CD4-positive, CD25-positive, alpha-beta regulatory T cell (primary cell): ENCODE measurements around the gene STK35. TPM values are rescaled to one million over a fixed set of nuclear protein-coding genes. Genes with fewer than 3 reads are reported as not detected.

Experiments
- ATAC-seq, 2 donors: fragments of 150-1000 bp; cut with Tn5 transposase; one replicate each; pipeline ENCODE4 v1.10.0; 2021; ENCODE audit warnings: low read depth in 2 of 2, moderate number of reproducible peaks in 2 of 2, moderate library complexity in 1 of 2
- DNase-seq, 3 donors: peaks; one replicate each; pipeline versions ENCODE4 v3.0.0 to v3.0.0-alpha.2; 2012 to 2022; ENCODE audit warnings: mixed read lengths in 1 of 3
- H3K27ac ChIP-seq: one replicate; pipeline ENCODE4 v1.7.0; 2013; ENCODE audit warnings: mild to moderate bottlenecking, low read length; ENCODE audit not compliant: insufficient read depth, poor library complexity, severe bottlenecking
- H3K27me3 ChIP-seq: one replicate; pipeline ENCODE4 v1.7.0; 2013; ENCODE audit warnings: low read length; ENCODE audit not compliant: control insufficient read depth, insufficient read depth
- H3K36me3 ChIP-seq: one replicate; pipeline ENCODE4 v1.7.0; 2013; ENCODE audit warnings: mild to moderate bottlenecking, low read length, moderate library complexity; ENCODE audit not compliant: control insufficient read depth, insufficient read depth
- H3K4me1 ChIP-seq: 2 replicates; pipeline ENCODE4 v1.7.0; 2013; ENCODE audit warnings: mild to moderate bottlenecking, low read length; ENCODE audit not compliant: insufficient read depth, control insufficient read depth, poor library complexity, severe bottlenecking
- H3K4me3 ChIP-seq: one replicate; pipeline ENCODE4 v1.7.0; 2013; ENCODE audit warnings: low read depth, mild to moderate bottlenecking, low read length, moderate library complexity
- H3K9me3 ChIP-seq, 2 experiments: 1 replicate in 1 of 2; 2 replicates in 1 of 2; pipeline ENCODE4 v1.7.0; 2013; ENCODE audit warnings: low read length in 2 of 2, mild to moderate bottlenecking in 1 of 2, moderate library complexity in 1 of 2; ENCODE audit not compliant: control insufficient read depth in 2 of 2
- H3K27ac Mint-ChIP-seq, 3 donors: one replicate each; pipeline ENCODE4 v1.8.0; 2020 to 2022; ENCODE audit warnings: mild to moderate bottlenecking in 3 of 3, mixed read lengths in 3 of 3, moderate library complexity in 2 of 3
- H3K27me3 Mint-ChIP-seq: one replicate; pipeline ENCODE4 v1.8.0; 2022; ENCODE audit warnings: mild to moderate bottlenecking, mixed read lengths
- H3K36me3 Mint-ChIP-seq: one replicate; pipeline ENCODE4 v1.8.0; 2020; ENCODE audit warnings: mixed read lengths
- H3K4me1 Mint-ChIP-seq, 4 donors: one replicate each; pipeline ENCODE4 v1.8.0; 2020 to 2022; ENCODE audit warnings: mixed read lengths in 4 of 4, mild to moderate bottlenecking in 1 of 4
- H3K4me3 Mint-ChIP-seq, 4 donors: one replicate each; pipeline ENCODE4 v1.8.0; 2020 to 2022; ENCODE audit warnings: mild to moderate bottlenecking in 4 of 4, mixed read lengths in 4 of 4, moderate library complexity in 3 of 4
- H3K9me3 Mint-ChIP-seq, 7 donors: one replicate each; pipeline ENCODE4 v1.8.0; 2020 to 2022; ENCODE audit warnings: mixed read lengths in 7 of 7, mild to moderate bottlenecking in 3 of 7, moderate library complexity in 2 of 7
- polyA plus RNA-seq, 4 donors: library from polyadenylated mRNA; unstranded; fragments of 300-500 nt; fragmentation: Illumina TruSeq; gene quantifications; one replicate each; pipeline ENCODE4 v1.2.3, GENCODE V29; 2021
- total RNA-seq: library from RNA; stranded (reverse); gene quantifications from one replicate; pipeline ENCODE4 v1.2.3, GENCODE V29; 2022

Gene STK35
- total RNA-seq (15.7 TPM), polyA plus RNA-seq (1 to 10 TPM; 5.1 to 8.5 (median 7.4) TPM)

DNA sequence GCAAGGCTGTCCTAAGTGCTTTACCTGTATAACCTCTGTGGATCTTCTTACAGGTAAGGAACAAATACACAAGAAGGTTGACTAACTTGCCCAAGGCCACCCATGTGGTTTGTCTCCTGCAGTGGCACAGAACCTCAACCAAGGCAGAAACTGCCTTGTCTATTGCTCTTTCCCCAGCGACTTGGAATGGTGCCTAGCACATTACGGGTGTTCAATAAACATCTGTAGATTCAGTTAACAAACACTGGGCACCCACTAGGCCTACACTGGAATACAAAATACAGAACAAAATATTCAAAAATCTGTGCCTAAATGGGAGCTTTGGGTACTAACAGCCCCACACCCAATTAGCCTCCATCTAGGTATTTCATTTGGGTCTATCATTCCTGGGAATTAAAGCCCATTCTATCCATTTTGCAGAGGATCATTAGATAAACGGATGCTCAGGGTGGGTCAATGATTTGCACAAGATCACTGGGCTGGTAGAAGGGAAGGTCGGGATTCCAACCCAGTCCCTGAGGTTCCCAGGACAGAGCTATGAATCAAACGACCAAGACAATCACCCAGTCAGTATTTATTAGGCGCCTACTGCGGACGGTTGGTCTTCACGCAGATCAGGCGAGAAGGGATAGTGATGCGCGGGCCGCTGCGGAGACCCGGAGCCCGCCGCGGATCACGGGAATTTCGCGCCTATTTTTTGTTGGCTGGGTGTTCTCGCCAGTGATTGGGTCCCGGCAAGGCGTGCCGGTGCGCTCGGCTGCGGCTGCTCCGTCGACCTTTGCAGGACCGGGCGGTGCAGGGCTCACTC lies at the start of gene STK35:
Gene STK35, plus strand, starts transcription at position 771 of the 808 bp plus-strand sequence. CDS start 55 bp downstream, outside the sequence.
- peak within 1 kb of the TSS; percentile 94 to 97 (median 94) for H3K4me3 Mint-ChIP-seq
- H3K4me3 ChIP-seq: peak within 1 kb of the TSS; percentile 86
- H3K4me1 Mint-ChIP-seq: peaks cover 24 to 36% (median 31%) of the 10 kb centered on the region in 4 donors
- H3K9me3 Mint-ChIP-seq: no peaks in the 10 kb centered on the region
- H3K4me1 ChIP-seq: peaks cover 41% of the 10 kb centered on the region
- DNase-seq (peak in 1 of 3 donors; percentile 78), ATAC-seq (peak; percentile 8 to 23)
- peaks cover 6% of the 10 kb centered on the region for H3K36me3 Mint-ChIP-seq
- no peaks in the 10 kb centered on the region for H3K9me3 ChIP-seq
- H3K27ac Mint-ChIP-seq: peak within 1 kb of the TSS; percentile 99 to 100 (median 100)
- peaks cover 14% of the 10 kb centered on the region for H3K27me3 Mint-ChIP-seq
- H3K27ac ChIP-seq: peak within 1 kb of the TSS; percentile 98
- H3K27me3 ChIP-seq: no peaks in the 10 kb centered on the region
- peaks cover 9% of the 10 kb centered on the region for H3K36me3 ChIP-seq

- ATAC-seq (no peak), DNase-seq (no peak)
- H3K27me3 Mint-ChIP-seq: no peaks in the 10 kb centered on the region
- Histone ChIP-seq H3K36me3 (no peaks in the 10 kb centered on the region), H3K27ac (no peak overlapping the region), H3K27me3 (peaks cover 4% of the 10 kb centered on the region), H3K4me1 (no peaks in the 10 kb centered on the region), H3K9me3 (peaks cover 0 to 6% of the 10 kb centered on the region in 2 experiments), H3K4me3 (no peak overlapping the region)
- no peaks in the 10 kb centered on the region for H3K4me1 Mint-ChIP-seq
- no peaks in the 10 kb centered on the region for H3K36me3 Mint-ChIP-seq
- no peak overlapping the region for H3K27ac Mint-ChIP-seq
- peaks cover 0 to 7% (median 1%) of the 10 kb centered on the region in 7 donors for H3K9me3 Mint-ChIP-seq
- no peak overlapping the region for H3K4me3 Mint-ChIP-seq
These were observed 49.7 kb upstream of the STK35 start for GRCh38 chr20:2051946-2052345.

- Mint-ChIP-seq H3K36me3 (no peaks in the 10 kb centered on the region), H3K4me3 (no peak overlapping the region), H3K27ac (no peak overlapping the region), H3K9me3 (peaks cover 0 to 10% (median 3%) of the 10 kb centered on the region in 7 donors), H3K27me3 (peaks cover 1% of the 10 kb centered on the region), H3K4me1 (no peaks in the 10 kb centered on the region)
- Histone ChIP-seq H3K4me3 (no peak overlapping the region), H3K9me3 (peaks cover 0 to 6% of the 10 kb centered on the region in 2 experiments), H3K27me3 (peaks cover 4% of the 10 kb centered on the region), H3K36me3 (no peaks in the 10 kb centered on the region), H3K4me1 (no peaks in the 10 kb centered on the region), H3K27ac (no peak overlapping the region)
- no peak for DNase-seq
- no peak for ATAC-seq
These were observed 48.9 kb upstream of the STK35 start for GRCh38 chr20:2052741-2053140.

DNA sequence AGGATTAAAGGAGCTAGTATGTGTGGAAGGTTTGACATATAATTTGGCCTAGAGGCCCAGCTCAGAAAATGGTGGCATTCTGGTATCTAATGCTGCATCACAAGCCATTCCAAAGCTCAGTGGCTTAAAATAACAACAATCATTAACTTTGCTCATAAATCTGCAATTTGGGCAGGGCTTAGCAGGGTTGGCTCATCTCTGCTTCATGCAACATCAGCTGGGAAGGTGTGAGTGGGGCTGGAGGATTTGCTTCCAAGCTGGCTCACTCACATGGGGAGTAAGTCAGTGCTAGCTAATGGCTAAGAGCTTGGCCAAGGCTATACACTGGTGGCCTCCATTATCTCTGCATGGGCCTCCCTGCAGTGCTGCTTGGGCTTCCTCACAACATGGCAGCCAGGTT lies 48.0 kb upstream of the STK35 start:
- H3K36me3 Mint-ChIP-seq: no peaks in the 10 kb centered on the region
- H3K4me3 Mint-ChIP-seq: no peak overlapping the region
- DNase-seq: no peak
- Histone ChIP-seq H3K27me3 (peaks cover 4% of the 10 kb centered on the region), H3K36me3 (no peaks in the 10 kb centered on the region), H3K4me1 (no peaks in the 10 kb centered on the region), H3K27ac (no peak overlapping the region), H3K9me3 (peaks cover 0 to 6% of the 10 kb centered on the region in 2 experiments), H3K4me3 (no peak overlapping the region)
- H3K4me1 Mint-ChIP-seq: no peaks in the 10 kb centered on the region
- H3K9me3 Mint-ChIP-seq: peaks cover 0 to 18% (median 6%) of the 10 kb centered on the region in 7 donors
- ATAC-seq: no peak
- H3K27me3 Mint-ChIP-seq: peaks cover 6% of the 10 kb centered on the region
- no peak overlapping the region for H3K27ac Mint-ChIP-seq

- H3K9me3 ChIP-seq: peaks cover 0 to 6% of the 10 kb centered on the region in 2 experiments
- H3K27me3 Mint-ChIP-seq: peaks cover 10% of the 10 kb centered on the region
- no peaks in the 10 kb centered on the region for H3K4me1 Mint-ChIP-seq
- no peak overlapping the region for H3K27ac ChIP-seq
- ATAC-seq: no peak
- H3K9me3 Mint-ChIP-seq: peaks cover 0 to 20% (median 6%) of the 10 kb centered on the region in 7 donors
- no peak overlapping the region for H3K4me3 Mint-ChIP-seq
- peaks cover 6% of the 10 kb centered on the region for H3K27me3 ChIP-seq
- H3K36me3 ChIP-seq: no peaks in the 10 kb centered on the region
- DNase-seq: no peak
- H3K36me3 Mint-ChIP-seq: no peaks in the 10 kb centered on the region
- H3K27ac Mint-ChIP-seq: no peak overlapping the region
- H3K4me1 ChIP-seq: no peaks in the 10 kb centered on the region
- H3K4me3 ChIP-seq: no peak overlapping the region
These were observed 46.7 kb upstream of the STK35 start for GRCh38 chr20:2054911-2055310.

DNA sequence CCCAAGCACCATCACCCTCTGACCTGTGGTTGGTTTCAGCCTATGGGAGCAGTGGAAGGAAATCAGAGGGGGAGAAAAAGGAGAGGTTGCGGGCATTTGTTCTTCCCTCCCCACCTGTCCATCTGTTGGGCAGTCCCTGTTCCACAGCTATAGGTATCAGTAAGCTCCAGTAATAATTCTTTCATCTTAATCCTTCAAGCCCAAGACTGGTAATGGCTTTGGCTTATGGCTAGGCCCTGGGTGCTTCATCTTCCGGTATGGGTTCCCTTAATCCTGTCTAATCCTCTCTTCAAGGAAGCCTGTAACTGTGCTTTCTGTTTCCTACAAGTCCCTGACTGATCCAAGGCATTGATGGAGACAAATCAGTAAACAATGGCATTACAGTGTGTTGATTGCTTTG lies 42.2 kb upstream of the STK35 start:
- peaks cover 18% of the 10 kb centered on the region for H3K27me3 Mint-ChIP-seq
- H3K27ac ChIP-seq: no peak overlapping the region
- no peak overlapping the region for H3K4me3 ChIP-seq
- no peaks in the 10 kb centered on the region for H3K9me3 ChIP-seq
- no peaks in the 10 kb centered on the region for H3K36me3 Mint-ChIP-seq
- H3K27ac Mint-ChIP-seq: no peak overlapping the region
- DNase-seq (no peak), ATAC-seq (no peak)
- no peaks in the 10 kb centered on the region for H3K36me3 ChIP-seq
- H3K4me3 Mint-ChIP-seq: no peak overlapping the region
- H3K4me1 ChIP-seq: no peaks in the 10 kb centered on the region
- peaks cover 0 to 14% (median 6%) of the 10 kb centered on the region in 7 donors for H3K9me3 Mint-ChIP-seq
- no peaks in the 10 kb centered on the region for H3K4me1 Mint-ChIP-seq
- peaks cover 7% of the 10 kb centered on the region for H3K27me3 ChIP-seq

GRCh38 chr20:2065099-2065498 lies 36.5 kb upstream of the STK35 start:
- Histone ChIP-seq H3K4me3 (no peak overlapping the region), H3K36me3 (no peaks in the 10 kb centered on the region), H3K9me3 (no peaks in the 10 kb centered on the region), H3K27ac (no peak overlapping the region), H3K27me3 (peaks cover 15% of the 10 kb centered on the region), H3K4me1 (no peaks in the 10 kb centered on the region)
- DNase-seq (no peak), ATAC-seq (no peak)
- peaks cover 0 to 1% (median 0%) of the 10 kb centered on the region in 7 donors for H3K9me3 Mint-ChIP-seq
- H3K4me3 Mint-ChIP-seq: no peak overlapping the region
- H3K27ac Mint-ChIP-seq: no peak overlapping the region
- no peaks in the 10 kb centered on the region for H3K4me1 Mint-ChIP-seq
- H3K36me3 Mint-ChIP-seq: no peaks in the 10 kb centered on the region
- peaks cover 47% of the 10 kb centered on the region for H3K27me3 Mint-ChIP-seq
